ENCODE data around the gene ZNF808.
"Not testable (repeated sequence)": the region's sequence is repeated elsewhere in the genome, so short reads cannot be mapped to it uniquely, and the experiment has no call there.

Gene ZNF808

DNA sequence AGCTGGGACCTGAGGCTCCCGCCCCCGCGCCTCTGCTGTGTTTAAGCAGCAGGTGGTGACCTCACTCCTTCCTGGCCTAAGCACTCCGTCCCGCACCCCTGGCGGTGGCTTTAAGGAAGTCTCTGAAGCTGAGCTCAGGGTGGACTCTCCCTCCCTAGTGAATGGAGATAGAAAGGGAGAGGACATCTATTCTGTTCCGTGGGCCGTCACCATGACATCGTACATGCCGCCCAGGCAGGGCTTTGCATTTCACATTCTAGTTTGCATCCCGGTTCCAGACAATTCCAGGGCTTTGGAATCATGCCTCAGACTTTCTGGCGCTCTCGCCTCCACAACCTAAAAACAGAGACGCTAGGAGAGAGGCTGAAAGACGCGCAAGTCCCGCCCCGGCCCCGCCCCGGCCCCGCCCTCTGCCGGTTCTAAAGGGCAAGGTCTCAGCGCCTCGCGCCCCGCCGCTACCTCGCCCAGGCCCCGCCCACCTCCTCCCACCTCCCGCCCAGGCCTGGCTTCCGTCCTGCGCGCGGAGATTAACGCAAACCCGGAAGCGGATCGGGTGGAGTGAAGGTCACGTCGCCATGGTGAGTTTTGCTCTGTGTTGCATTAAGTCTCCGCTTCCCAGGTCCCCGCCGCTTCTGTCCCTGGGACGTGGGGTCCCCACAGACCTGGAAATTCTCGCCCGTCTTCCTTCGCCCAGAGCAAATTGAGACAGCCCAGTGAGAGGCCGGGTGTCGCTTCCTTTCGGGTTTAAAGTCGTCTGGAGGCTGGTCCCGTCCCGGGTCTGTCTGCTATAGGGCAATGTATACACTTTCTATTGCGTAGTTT, at the start of gene ZNF808:
Gene ZNF808, plus strand, starts transcription at position 535 of the 822 bp plus-strand sequence. CDS start 15,617 bp downstream, outside the sequence.
- peak; percentile 84 for DNase-seq

DNA sequence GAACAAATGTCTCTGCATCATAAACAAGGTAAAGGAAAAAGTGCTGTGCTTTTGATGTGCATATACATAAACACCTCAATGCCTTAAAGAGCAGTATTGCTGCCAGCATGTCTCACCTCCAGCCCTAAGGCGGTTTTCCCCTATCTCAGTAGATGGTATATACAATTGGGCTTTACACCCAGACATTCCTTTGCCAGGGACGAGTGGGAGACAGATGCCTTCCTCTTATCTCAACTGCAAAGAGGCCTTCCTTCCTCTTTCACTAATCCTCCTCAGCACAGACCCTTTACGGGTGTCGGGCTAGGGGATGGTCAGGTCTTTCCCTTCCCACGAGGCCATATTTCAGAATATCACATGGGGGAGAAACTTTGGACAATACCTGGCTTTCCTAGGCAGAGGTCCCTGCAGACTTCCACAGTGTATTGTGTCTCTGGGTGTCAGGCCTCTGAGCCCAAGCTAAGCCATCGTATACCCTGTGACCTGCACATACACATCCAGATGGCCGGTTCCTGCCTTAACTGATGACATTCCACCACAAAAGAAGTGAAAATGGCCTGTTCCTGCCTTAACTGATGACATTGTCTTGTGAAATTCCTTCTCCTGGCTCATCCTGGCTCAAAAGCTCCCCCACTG, 43.2 kb upstream of the ZNF808 start:
- DNase-seq = not testable (repeated sequence)

DNA sequence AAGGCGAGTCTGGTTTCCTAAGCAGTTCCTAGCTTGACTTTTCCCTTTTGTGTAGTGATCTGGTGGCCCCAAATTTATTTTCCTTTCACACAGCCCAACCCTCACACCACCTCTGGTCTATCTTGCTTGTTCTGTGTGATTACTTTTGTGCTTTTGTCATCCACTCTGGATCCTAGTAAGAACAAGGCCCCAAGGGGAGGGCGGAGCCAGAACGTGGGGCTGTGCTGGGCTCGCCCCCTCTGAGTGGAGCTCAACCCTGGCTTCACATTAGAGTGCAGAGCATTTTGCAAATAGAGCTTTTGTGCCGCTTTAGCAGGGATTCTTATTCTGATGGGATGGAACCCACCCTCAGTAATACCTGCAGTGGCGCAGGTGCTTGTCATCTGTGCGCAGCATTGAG, 42.4 kb upstream of the ZNF808 start:
- not testable (repeated sequence) for DNase-seq

DNA sequence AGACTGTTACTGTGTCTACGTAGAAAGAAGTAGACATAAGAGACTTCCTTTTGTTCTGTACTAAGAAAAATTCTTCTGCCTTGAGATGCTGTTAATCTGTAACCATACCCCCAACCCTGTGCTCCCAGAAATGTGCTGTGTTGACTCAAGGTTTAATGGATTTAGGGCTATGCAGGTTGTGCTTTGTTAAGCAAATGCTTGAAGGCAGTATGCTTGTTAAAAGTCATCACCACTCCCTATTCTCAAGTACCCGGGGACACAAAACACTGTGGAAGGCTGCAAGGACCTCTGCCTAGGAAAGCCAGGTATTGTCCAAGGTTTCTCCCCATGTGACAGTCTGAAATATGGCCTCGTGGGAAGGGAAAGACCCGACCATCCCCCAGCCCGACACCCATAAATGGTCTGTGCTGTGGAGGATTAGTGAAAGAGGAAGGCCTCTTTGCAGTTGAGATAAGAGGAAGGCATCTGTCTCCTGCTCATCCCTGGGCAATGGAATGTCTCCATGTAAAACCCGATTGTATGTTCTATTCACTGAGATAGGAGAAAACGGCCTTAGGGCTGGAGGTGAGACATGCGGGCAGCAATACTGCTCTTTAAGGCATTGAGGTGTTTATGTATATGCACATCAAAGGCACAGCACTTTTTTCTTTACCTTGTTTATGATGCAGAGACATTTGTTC, 41.8 kb upstream of the ZNF808 start:
- not testable (repeated sequence) for DNase-seq

DNA sequence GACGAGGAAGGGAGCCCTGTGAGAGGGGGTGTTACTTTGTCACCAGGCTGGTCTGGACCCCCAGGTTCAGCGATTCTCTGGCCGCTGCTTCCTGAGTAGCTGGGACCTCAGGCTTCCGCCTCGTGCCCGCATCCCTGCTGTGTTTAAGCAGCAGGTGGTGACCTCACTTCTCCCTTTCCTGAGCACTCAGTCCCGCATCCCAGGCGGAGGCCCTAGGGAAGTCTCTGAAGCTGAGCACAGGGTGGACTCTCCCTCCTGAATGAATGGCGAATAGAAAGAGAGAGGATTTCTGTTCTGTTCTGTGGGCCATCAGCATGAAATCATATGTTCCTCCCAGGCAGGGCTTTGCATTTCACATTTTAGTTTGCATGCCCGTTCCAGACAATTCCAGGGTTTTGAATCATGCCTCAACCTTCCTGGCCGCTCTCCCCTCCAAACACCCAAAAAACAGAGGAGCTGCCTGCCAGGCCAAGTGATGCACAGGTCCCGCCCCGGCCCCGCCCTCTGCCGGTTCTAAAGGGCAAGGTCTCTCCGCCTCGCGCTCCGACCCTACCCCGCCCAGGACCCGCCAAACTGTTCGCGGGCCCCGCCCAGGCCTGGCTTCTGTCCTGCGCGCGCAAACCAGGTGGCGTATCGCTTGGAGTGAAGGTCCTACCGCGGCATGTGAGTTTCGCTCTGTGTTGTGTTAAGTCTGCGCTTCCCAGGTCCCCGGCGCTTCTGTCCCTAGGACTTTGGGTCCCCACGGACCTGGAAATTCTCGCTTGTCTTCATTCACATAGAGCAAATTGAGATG, 35.1 kb upstream of the ZNF808 start:
- DNase-seq = no peak

DNA sequence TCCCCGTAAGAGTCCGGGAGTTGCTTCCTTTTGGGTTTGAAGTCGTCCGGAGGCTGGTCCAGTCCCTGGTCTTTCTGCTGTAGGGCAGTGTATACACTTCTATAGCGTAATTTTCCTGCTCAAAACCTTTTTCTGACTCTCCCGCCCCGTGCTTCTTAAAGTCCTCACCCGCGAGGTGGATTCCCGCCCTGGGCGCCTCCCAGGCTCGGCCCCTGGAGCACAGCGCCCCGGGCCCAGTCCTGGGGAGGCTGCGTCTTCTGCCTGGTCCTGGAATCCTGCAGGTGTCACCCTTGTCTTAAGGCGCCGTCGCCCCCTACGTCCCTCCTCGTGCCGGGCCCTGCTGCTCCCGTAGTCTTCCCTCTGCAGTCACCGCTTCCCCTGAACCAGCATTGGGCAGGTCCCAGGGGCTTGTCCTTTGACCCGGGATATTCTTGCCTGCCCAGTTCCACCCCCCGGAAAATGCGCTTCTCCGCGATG, 34.4 kb upstream of the ZNF808 start:
- DNase-seq = no peak

DNA sequence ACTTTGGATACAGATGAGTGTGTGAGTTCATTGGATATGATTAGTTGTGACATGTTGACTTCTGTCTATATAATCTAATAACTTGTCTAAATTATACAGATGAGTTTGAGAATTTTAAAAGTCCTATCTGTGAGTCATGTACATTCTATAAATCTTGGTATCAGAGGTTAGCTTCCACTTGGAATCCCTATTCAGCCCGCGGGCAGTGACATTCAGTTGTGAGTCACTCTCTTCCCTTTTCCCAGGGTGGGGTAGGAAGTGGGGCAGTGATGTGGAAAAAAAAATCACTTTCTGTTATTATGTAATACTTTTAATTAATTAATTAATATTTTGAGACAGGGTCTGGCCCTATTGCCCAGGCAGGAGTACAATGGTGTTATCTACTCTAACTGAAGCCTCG, 33.0 kb upstream of the ZNF808 start:
- no peak for DNase-seq

DNA sequence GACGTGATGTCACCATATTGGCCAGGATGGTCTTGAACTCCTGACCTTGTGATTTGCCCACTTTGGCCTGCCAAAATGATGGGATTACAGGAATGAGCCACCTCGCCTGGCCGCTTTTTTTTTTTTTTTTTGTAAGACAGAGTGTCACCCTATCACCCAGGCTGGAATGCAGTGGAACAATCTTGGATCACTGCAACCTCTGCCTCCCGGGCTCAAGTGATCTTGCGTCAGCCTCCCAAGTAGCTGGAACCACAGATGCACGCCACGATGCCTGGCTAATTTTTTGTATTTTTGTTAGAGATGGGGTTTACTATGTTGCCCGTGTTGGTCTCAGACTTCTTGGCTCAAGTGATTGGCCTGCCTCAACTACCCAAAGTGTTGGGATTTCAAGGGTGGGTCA, 28.9 kb upstream of the ZNF808 start:
- no peak for DNase-seq

DNA sequence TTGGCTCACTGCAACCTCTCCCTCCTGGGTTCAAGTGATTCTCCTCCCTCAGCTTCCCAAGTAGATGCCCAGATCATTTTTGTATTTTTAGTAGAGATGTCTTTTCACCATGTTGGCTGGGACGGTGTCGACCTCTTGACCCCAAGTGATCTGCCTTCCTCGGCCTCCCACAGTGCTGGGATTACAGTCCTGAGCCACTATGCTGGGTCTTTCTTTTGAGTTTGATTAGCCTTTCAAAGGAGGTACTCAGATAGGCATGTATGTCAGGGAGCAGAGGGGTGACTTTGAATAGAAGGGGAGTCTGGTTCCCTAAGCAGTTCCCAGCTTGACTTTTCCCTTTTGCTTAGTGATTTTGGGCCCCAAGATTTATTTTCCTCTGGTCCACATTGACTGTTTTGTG, 27.0 kb upstream of the ZNF808 start:
- not testable (repeated sequence) for DNase-seq

DNA sequence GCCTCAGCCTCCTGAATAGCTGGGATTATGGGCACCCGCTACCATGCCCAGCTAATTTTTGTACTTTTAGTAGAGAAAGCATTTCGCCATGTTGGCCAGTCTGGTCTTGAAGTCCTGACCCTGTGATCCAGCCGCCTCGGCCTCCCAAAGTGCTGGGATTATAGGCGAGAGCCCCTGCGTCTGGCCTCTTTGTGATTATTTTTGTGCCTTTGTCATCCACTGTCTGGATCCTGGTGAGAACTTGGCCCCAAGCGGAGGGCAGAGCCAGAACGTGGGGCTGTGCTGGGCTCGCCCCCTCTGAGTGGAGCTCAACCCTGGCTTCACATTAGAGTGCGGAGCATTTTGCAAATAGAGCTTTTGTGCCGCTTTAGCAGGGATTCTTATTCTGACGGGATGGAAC, 26.5 kb upstream of the ZNF808 start:
- DNase-seq = not testable (repeated sequence)

DNA sequence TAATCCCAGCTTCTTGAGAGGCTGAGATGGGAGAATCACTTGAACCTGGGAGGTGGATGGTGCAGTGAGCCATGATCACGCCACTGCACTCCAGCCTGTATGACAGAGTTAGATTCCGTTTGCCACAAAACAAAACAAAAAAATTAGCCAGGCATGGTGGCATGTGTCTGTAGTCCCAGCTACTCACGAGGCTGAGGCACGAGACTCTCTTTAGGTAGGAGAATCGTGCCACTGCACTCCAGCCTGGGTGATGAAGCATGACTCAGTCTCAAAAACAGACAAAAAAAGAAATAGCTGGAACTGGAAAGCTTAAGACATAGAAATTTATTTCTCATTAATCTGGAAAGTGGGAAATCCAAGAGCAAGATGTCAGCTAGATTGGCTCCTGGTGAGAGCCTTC, 20.2 kb upstream of the ZNF808 start:
- no peak for DNase-seq

DNA sequence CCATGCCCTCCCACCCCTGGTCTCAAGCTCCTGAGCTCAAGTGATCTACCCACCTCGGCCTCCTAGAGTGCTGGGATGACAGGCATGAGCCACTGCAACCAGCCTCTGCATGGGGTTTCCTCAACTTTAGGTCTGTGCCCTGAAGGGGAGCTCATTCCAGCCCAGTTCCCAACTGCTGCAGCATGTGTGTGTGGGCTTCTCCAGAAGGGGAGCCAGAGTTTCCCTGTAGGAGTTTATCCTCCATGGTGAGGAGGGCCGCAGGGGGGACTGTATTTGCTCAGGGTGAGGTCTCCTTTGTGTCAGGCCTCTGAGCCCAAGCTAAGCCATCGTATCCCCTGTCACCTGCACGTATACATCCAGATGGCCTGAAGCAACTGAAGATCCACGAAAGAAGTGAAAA, 11.3 kb upstream of the ZNF808 start:
- no peak for DNase-seq

DNA sequence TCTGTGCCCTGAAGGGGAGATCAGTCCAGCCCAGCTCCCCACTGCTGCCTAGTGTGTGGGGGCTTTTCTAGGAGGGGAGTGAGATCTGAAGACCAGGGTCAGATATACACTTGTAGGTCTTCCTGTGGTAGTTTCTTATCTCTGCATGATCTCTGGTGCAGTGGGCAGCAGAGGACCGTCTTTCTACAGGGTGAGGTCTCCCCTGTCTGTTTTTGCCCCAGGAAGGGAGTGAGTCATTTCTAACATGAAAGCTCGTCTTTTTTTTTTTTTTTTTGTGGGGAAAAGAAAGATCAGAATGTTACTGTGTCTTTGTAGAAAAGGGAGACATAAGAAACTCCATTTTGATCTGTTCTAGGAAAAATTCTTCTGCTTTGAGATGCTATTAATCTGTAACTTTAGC, 8.8 kb upstream of the ZNF808 start:
- no peak for DNase-seq

DNA sequence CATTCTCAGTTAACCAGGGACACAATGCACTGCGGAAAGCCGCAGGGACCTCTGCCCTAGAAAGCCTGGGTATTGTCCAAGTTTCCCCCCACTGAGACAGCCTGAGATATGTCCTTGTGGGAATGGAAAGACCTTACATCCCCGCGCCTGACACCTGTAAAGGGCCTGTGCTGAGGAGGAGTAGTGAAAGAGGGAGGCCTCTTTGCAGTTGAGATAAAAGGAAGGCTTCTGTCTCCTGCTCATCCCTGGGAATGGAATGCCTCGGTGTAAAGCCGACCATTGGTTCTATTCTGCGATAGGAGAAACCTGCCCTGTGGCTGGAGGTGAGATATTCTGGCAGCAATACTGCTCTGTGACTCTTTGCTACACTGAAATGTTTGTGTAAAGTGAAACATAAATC, 8.3 kb upstream of the ZNF808 start:
- not testable (repeated sequence) for DNase-seq

DNA sequence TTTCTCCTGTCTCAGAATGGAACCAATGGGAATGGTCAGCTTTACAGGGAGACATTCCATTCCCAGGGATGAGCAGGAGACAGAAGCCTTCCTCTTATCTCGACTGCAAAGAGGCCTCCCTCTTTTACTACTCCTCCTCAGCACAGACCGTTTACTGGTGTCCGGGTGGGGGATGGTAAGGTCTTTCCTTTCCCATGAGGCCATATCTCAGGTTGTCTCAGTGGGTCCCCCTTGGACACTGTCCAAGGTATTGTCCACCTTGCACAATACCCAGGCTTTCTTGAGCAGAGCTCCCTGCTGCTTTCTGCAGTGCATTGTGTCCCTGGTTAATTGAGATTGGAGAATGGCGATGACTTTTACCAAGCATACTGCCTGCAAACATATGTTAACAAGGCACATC, 7.5 kb upstream of the ZNF808 start:
- no peak for DNase-seq

DNA sequence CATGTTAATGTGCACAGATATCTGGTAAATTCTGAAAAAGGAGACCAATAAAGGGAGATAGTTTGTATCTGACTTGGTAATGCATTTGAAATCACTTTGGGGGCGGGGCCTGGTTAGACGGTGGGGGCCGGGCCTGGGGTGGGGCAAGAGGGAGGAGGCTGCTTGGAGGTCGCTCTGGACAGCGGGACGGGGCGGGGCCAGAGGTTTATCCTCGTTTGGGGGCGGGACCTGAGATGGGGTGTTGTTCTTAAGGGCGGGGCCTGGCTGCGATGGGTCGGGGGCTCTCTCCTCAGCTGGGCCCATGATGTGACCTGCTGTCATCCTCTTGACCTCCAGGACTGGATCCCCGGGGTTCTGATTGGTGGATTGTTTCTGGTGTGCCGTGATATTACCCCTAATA, 4.9 kb upstream of the ZNF808 start:
- no peak for DNase-seq

DNA sequence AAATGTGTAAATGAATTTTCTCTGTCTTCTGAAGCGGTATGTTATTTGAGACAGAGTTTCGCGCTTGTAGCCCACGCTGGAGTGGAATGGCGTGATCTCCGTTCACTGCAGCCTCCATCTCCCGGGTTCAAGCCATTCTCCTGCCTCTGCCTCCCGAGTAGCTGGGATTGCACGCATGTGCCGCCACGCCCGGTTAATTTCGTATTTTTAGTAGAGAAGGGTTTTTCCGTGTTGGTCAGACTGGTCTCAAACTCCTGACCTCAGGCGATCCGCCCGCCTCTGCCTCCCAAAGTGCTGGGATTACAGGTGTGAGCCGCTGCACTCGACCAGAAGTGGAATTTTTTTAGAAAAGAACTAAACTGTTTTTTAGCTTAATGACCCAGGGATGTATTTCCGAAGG, 3.4 kb upstream of the ZNF808 start:
- no peak for DNase-seq

DNA sequence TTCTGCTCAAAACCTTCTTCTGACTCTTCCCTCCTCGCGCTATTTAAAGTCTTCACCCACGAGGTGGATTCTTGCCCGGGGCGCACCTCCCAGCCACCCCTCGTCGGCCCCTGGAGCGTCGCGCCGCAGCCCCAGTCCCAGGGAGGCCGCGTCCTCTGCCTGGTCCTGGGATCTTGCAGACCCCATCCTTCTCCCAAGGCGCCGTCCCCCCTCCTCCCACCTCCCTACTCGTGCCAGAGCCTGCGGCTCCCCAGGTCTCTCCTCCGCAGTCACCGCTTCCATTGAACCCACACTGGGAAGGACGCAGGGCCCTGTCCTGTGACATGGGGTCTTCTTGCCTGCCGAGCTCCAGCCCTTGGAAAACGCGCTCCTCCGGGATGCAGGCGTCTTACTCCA, 486 bp downstream of the ZNF808 start:
- DNase-seq = no peak

DNA sequence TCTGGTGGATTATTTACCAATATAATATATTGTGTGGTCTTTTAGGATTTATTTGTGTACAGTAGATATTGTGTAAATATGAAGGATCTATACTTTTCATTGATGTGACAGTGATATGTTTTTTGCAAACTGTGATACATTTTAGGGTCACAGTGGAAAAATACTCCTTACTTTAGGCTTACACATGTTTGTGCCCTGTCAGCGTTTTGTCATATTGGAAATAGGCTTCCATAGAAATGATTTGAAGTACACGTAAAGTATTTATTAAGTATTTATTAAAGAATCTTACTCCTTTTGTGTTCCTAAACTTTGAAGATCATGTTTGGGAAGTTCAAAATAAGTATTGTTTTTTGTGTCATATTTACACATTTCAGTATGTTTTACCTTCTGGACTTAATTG, 5.0 kb downstream of the ZNF808 start:
- no peak for DNase-seq

DNA sequence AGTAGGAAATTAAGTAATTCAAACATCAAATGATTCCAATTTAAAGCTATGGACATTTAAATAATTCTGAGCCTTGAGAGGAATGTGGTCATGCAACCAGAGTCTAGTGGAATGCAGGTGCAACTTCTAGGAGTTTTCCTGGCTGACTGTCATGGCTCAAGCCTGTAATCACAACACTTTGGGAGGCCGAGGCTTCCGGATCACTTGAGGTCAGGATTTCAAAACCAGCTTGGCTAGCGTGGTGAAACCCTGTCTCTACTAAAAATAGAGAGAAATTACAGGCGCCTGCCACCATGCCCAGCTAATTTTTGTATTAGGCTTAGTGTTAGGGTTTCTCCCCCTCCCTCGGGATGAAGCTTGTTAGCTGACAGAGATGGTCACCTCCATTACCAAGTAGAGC, 6.4 kb downstream of the ZNF808 start:
- no peak for DNase-seq

DNA sequence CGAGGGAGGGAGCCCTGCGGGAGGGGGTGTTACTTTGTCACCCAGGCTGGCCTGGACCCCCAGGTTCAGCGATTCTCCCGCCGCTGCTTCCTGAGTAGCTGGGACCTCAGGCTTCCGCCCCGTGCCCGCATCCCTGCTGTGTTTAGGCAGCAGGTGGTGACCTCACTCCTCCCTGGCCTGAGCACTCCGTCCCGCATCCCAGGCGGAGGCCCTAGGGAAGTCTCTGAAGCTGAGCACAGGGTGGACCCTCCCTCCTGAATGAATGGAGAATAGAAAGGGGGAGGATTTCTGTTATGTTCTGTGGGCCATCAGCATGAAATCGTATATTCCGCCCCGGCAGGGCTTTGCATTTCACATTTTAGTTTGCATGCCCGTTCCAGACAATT, 7.9 kb downstream of the ZNF808 start:
- not testable (repeated sequence) for DNase-seq

DNA sequence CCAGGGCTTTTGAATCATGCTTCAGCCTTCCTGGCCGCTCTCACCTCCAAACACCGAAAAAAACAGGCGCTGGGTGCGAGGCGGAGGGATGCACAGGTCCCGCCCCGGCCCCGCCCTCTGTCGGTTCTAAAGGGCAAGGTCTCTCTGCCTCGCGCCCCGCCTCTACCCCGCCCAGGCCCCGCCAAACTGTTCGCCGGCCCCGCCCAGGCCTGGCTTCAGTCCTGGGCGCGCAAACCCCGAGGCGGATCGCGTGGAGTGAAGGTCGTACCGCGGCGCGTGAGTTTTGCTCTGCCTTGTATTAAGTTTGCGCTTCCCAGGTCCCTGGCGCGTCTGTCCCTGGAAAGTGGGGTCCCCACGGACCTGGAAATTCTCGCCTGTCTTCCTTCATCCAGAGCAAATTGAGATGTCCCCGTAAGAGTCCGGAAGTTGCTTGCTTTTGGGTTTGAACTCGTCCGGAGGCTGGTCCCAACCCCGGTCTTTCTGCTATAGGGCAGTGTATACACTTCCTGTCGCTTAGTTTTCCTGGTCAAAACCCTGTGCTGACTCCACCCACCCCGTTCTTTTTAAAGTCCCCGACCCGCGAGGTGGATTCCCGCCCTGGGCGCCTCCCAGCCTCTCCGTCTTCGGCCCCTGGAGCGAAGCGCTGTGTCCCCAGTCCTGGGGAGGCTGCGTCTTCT, 8.4 kb downstream of the ZNF808 start:
- no peak for DNase-seq

DNA sequence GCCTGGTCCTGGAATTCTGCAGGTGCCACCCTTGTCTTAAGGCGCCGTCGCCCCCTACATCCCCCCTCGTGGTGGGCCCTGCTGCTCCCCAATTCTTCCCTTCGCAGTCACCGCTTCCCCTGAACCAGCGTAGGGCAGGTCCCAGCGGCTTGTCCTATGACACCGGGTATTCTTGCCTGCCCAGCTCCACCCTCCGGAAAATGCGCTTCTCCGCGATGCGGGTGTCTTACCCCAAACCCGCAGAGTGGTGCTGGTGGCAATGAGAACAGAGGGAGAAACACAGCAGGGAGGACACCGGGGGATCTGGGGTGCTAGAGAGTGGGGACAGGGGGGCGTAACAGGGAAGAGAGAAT, 9.0 kb downstream of the ZNF808 start:
- DNase-seq = no peak
